GM12875 (cell line): Measurements from ENCODE around the gene ARMH3.
"Not testable (repeated sequence)": the region's sequence is repeated elsewhere in the genome, so short reads cannot be mapped to it uniquely, and the experiment has no call there.

Source experiments
- H3K4me3 ChIP-seq: one replicate; pipeline ENCODE4 v1.5.1; 2011; ENCODE audit warnings: low read depth, low read length, control low read depth
- TF ChIP-seq, protein P1 (sequence below): IDR thresholded peaks from 2 replicates; pipeline ENCODE4 v1.5.1; 2011; ENCODE audit warnings: low read depth, mild to moderate bottlenecking, control low read depth, inconsistent platforms, low read length, moderate library complexity, borderline replicate concordance; ENCODE audit not compliant: insufficient read depth

The ARMH3 gene

GRCh38 chr10:102017295-102017694 lies 38.7 kb downstream of the ARMH3 start:
- TF ChIP-seq, protein P1, sequence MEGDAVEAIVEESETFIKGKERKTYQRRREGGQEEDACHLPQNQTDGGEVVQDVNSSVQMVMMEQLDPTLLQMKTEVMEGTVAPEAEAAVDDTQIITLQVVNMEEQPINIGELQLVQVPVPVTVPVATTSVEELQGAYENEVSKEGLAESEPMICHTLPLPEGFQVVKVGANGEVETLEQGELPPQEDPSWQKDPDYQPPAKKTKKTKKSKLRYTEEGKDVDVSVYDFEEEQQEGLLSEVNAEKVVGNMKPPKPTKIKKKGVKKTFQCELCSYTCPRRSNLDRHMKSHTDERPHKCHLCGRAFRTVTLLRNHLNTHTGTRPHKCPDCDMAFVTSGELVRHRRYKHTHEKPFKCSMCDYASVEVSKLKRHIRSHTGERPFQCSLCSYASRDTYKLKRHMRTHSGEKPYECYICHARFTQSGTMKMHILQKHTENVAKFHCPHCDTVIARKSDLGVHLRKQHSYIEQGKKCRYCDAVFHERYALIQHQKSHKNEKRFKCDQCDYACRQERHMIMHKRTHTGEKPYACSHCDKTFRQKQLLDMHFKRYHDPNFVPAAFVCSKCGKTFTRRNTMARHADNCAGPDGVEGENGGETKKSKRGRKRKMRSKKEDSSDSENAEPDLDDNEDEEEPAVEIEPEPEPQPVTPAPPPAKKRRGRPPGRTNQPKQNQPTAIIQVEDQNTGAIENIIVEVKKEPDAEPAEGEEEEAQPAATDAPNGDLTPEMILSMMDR, result no peak
- no peak overlapping the region for H3K4me3 ChIP-seq

- H3K4me3 ChIP-seq, result no peak overlapping the region
- TF ChIP-seq, protein P1, result no peak
Measured at GRCh38 chr10:102016416-102016815, 39.6 kb downstream of the ARMH3 start.

DNA sequence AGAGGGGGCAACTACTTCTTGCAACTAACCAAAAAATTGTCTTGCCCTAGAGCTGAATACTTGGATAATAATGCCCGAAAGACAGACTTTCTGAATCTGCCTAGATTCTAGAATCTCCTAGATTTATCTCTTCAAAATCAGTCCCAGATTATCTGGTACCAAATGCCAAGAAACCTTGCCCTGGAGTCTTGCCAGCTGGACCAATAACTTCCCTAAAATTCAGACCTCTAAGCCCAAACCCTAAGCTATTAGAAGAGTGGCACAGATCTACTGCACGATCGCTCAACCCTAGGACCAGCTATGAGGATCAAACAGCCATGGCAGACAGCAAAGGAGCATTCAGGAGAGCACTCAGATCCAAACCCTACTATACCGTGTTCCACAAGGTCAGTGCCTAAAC lies 45.0 kb downstream of the ARMH3 start:
- no peak overlapping the region for H3K4me3 ChIP-seq
- TF ChIP-seq, protein P1, result no peak

DNA sequence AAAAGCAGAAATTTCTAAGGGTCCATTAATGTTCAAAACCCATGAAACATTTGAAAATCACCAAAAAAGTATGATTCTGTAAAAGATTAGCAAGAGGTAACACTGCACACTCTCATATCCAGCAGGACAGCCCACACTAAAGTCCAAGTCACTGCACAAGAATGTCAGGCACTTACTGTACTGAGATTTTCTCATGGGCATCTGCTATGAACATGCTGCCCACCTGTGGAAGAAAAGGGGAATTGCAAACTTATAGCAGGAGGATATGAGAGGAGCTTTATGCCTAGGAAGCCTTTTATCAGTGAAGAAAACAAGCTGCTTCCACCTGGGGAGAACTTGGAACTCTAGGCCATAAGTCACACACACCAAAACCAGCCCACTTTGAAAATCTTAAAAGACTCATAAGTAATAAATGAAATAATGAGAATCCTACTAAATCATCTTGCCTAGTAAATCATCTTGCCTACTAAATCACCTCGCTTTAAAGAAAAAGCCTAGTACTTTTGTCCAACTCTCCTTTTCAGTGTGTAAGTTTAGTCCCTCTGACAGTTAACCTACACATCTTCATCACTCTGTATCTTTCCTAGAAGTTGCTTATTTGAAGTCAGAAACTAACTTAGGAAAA lies 46.1 kb downstream of the ARMH3 start:
- TF ChIP-seq, protein P1, result peak; percentile 95
- H3K4me3 ChIP-seq, result no peak overlapping the region

GRCh38 chr10:102007796-102008195 lies 48.2 kb downstream of the ARMH3 start:
- no peak overlapping the region for H3K4me3 ChIP-seq
- TF ChIP-seq, protein P1, result no peak

DNA sequence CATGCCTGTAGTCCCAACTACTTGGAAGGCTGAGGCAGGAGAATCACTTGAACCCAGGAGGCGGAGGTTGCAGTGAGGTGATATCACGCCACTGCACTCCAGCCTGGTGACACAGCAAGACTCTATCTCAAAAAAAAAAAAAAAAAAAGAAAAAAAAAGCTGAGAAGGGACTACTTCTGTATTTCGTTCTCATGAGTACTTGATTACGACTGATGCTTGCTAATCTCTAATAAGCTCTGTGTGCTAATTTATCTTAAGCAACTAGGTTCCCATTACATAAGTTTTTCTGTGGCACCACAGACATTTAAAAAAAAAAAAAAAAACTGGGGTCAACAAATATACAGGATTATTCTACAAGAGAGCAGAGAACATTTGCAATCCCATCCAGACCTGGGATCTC lies 48.9 kb downstream of the ARMH3 start:
- H3K4me3 ChIP-seq, result not testable (repeated sequence)

DNA sequence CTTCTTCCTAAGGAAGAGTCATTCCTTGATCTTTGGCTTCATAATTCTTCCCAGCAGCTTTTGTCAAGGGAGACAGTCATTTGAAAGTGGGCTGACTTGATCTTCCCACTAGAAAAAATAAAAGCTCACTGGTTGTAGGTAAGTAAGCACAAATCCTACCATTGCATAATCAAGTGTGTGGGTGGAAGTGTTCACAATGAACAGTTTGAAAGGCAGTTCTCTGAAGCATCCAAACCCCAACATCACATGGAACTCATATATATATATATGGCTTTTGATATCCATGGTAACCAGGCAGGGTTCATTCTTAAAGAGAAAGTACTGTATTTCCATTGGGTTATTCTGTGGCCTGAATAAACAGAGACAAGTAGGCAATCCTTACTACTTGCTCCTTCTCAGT lies 51.6 kb downstream of the ARMH3 start:
- TF ChIP-seq, protein P1, result no peak
- H3K4me3 ChIP-seq, result no peak overlapping the region

DNA sequence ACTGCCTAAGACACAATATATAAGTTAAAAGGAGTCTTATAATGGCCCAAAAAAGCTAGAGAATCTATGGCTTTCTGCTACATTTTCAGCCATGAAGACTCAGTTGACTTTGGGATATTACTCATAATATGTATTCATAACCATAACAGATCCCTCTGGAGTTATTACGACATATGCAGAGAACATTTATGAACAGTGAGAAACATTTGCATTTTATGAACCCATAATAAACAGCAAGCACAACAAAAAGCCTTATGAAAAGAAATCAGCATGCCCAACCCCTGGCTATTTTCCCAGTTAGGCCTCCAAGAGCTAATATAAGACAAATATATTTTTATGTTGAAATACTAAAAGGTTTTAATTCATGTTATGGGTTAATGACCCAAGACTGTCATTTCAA lies 52.4 kb downstream of the ARMH3 start:
- no peak overlapping the region for H3K4me3 ChIP-seq
- TF ChIP-seq, protein P1, result no peak
